Tibial artery (tissue), 4 donors: Measurements from ENCODE around the gene GCN1.
"Not testable (repeated sequence)": the region's sequence is repeated elsewhere in the genome, so short reads cannot be mapped to it uniquely, and the experiment has no call there.

ENCODE experiments used
- DNase-seq, 2 donors: peaks; one replicate each; pipeline ENCODE4 v3.0.0-alpha.2; 2019
- H3K27ac ChIP-seq, 2 donors: fragments of 200-600 bp; sonication (generic) in 1 of 2; 1 replicate in 1 of 2; 2 replicates in 1 of 2; pipeline ENCODE4 v1.5.1; 2018 to 2019; ENCODE audit warnings: mild to moderate bottlenecking in 1 of 2
- H3K27me3 ChIP-seq, 2 donors: fragments of 200-600 bp; sonication (generic) in 1 of 2; one replicate each; pipeline versions ENCODE4 v1.5.1 to v1.6.0; 2016 to 2019
- H3K36me3 ChIP-seq, 3 donors: fragments of 200-600 bp; sonication (generic) in 2 of 3; one replicate each; pipeline ENCODE4 v1.5.1; 2016 to 2019; ENCODE audit warnings: mild to moderate bottlenecking in 2 of 3
- H3K4me1 ChIP-seq, 4 donors: fragments of 200-600 bp; sonication (generic) in 2 of 4; 1 replicate in 3 of 4; 2 replicates in 1 of 4; pipeline ENCODE4 v1.5.1; 2016 to 2019
- H3K4me3 ChIP-seq, 2 donors: fragments of 200-600 bp; sonication (generic) in 1 of 2; 1 replicate in 1 of 2; 2 replicates in 1 of 2; pipeline ENCODE4 v1.5.1; 2018 to 2019; ENCODE audit warnings: mild to moderate bottlenecking in 2 of 2
- H3K9me3 ChIP-seq, 3 donors: fragments of 200-600 bp; sonication (generic) in 1 of 3; one replicate each; pipeline ENCODE4 v1.5.1; 2016 to 2019
- intact Hi-C: fragments of 100-400 bp; cut with DNase I; formaldehyde crosslinking; loops from one replicate; pipeline ENCODE4 v1.15.0; 2023; ENCODE audit warnings: low total_unique reads
- TF ChIP-seq, protein P1 (sequence below), 2 experiments: fragments of 200-600 bp in 1 of 2; fragments of 450-650 bp in 1 of 2; IDR thresholded peaks; one replicate each; pipeline ENCODE4 v1.5.1; 2017 to 2019; ENCODE audit warnings: antibody characterized with exemption in 2 of 2, mild to moderate bottlenecking in 1 of 2, moderate library complexity in 1 of 2

The GCN1 gene

DNA sequence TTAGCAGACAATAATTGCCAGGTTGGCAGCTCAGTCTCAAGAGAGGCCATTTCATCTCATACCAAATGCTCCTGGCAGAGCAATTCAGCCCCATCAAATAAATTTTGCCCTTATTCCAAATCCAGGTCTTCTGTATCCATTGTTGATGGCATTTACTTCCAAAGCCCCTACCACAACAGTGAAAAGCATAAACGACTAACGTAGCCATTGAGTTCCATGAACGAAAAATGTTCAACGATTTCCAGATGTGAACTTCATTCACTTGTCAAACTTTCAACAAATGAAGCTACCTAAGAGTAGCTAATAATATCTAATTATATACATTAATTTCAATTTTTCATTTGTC, 3.0 kb upstream of the GCN1 start:
- intact Hi-C loops: no loop called here
- H3K9me3 ChIP-seq: no peaks in the 10 kb centered on the region
- no peak overlapping the region for H3K4me3 ChIP-seq
- peaks cover 0 to 45% (median 39%) of the 10 kb centered on the region in 4 donors for H3K4me1 ChIP-seq
- TF ChIP-seq, protein P1, sequence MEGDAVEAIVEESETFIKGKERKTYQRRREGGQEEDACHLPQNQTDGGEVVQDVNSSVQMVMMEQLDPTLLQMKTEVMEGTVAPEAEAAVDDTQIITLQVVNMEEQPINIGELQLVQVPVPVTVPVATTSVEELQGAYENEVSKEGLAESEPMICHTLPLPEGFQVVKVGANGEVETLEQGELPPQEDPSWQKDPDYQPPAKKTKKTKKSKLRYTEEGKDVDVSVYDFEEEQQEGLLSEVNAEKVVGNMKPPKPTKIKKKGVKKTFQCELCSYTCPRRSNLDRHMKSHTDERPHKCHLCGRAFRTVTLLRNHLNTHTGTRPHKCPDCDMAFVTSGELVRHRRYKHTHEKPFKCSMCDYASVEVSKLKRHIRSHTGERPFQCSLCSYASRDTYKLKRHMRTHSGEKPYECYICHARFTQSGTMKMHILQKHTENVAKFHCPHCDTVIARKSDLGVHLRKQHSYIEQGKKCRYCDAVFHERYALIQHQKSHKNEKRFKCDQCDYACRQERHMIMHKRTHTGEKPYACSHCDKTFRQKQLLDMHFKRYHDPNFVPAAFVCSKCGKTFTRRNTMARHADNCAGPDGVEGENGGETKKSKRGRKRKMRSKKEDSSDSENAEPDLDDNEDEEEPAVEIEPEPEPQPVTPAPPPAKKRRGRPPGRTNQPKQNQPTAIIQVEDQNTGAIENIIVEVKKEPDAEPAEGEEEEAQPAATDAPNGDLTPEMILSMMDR (IDR thresholded peaks at IDR 0.05): no peak
- no peaks in the 10 kb centered on the region for H3K27me3 ChIP-seq
- H3K27ac ChIP-seq: no peak overlapping the region
- peaks cover 34 to 37% (median 36%) of the 10 kb centered on the region in 3 donors for H3K36me3 ChIP-seq
- no peak for DNase-seq

DNA sequence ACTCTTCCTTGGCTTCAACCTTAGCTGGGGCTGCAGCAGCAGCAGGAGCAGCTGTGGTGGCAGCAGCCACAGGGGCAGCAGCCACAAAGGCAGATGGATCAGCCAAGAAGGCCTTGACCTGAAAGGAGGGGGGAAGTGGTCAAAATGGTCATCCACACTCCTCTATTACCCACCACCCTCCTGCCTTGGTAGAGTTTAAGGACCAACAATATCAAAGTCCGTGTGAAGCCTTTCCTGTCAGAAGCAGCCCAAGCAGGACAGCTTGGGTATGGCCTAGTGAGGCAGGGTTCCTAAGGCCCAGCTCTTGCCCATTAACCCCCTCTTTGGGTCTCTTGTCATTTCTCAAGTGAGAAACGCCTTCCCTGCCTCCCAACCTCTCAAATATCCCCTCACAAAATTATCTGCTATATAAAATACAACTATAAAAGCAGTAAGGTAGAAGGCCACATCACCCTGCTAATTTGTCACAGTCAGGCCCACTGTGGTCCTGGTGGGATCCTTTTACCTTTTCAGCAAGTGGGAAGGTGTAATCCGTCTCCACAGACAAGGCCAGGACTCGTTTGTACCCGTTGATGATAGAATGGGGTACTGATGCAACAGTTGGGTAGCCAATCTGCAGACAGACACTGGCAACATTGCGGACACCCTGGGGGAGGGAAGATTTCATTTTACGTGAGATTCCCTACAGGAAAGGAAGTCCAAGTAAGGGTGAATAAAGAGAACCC, 2.5 kb upstream of the GCN1 start:
- intact Hi-C loops: not testable (repeated sequence)

DNA sequence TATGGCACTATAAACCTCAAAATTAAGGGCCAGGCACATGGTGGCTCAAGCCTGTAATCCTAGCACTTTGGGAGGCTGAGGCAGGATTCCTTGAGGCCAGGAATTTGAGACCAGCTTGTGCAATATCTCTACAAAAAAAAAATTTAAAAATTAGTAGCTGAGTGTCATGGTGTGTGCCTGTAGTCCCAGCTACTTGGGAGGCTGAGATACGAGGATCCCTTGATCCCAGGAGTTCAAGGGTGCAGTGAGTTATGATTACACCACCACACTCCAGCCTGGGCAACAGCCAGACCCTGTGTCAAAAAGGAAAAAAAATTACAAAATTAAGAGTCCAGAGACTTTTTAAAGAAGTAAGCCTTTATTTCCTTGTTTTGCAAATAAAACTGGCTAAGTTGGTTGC, 1.8 kb upstream of the GCN1 start:
- peaks cover 0 to 51% (median 39%) of the 10 kb centered on the region in 4 donors for H3K4me1 ChIP-seq
- no peak overlapping the region for H3K4me3 ChIP-seq
- H3K27ac ChIP-seq: no peak overlapping the region
- no peak for DNase-seq
- intact Hi-C loops: no loop called here
- TF ChIP-seq, protein P1 (IDR thresholded peaks at IDR 0.05): no peak
- H3K27me3 ChIP-seq: no peaks in the 10 kb centered on the region
- H3K36me3 ChIP-seq: peaks cover 34 to 38% (median 36%) of the 10 kb centered on the region in 3 donors
- H3K9me3 ChIP-seq: no peaks in the 10 kb centered on the region

More for the DNA sequence above, 2.5 kb upstream of the GCN1 start:
- Histone ChIP-seq H3K4me1 (peaks cover 0 to 49% (median 39%) of the 10 kb centered on the region in 4 donors), H3K36me3 (peaks cover 34 to 37% (median 36%) of the 10 kb centered on the region in 3 donors)
- not testable (repeated sequence) for H3K27ac ChIP-seq, H3K4me3 ChIP-seq, H3K9me3 ChIP-seq, H3K27me3 ChIP-seq, DNase-seq

DNA sequence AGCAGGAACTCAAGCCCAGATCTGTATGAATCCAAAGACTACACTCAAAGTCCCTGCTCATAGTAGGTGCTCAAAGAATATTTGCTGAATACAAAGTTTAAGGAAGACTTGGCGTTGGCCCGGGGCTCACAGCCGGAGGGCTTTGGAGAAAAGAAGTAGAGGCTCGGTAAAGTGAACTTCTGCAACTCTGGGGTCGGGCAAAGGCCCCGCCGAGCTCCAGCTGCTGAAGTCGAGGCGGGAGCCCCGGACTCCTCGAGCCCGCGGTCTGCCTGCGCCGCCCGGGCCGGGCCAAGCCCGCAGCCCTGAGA, 335 bp downstream of the GCN1 start:
- peaks cover 0 to 39% (median 27%) of the 10 kb centered on the region in 4 donors for H3K4me1 ChIP-seq
- DNase-seq: no peak
- H3K4me3 ChIP-seq: peak overlapping the region; percentile 81 to 90
- H3K27me3 ChIP-seq: no peaks in the 10 kb centered on the region
- peak overlapping the region; percentile 76 to 80 for H3K27ac ChIP-seq
- H3K36me3 ChIP-seq: peaks cover 42 to 55% (median 43%) of the 10 kb centered on the region in 3 donors
- TF ChIP-seq, protein P1 (IDR thresholded peaks at IDR 0.05): no peak
- intact Hi-C loops: no loop called here
- H3K9me3 ChIP-seq: no peaks in the 10 kb centered on the region

DNA sequence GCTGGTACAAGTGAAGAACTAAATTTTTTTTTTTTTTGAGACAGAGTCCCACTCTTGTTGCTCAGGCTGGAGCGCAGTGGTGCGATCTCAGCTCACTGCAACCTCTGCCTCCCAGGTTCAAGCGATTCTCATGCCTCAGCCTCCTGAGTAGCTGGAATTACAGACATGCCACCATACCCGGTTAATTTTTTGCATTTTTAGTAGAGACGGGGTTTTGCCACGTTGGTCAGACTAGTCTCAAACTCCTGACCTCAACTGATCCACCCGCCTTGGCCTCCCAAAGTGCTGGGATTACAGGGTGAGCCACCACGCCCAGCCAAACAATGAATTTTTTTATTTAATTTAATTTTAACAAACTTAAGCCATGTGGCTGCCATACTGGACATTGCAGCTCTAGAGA, 1.2 kb downstream of the GCN1 start:
- peaks cover 33 to 55% (median 40%) of the 10 kb centered on the region in 3 donors for H3K36me3 ChIP-seq
- intact Hi-C loops, H3K27ac ChIP-seq, DNase-seq, H3K9me3 ChIP-seq, H3K27me3 ChIP-seq: not testable (repeated sequence)
- H3K4me1 ChIP-seq: peaks cover 0 to 30% (median 21%) of the 10 kb centered on the region in 4 donors
- peak overlapping the region; percentile 81 to 90 for H3K4me3 ChIP-seq

DNA sequence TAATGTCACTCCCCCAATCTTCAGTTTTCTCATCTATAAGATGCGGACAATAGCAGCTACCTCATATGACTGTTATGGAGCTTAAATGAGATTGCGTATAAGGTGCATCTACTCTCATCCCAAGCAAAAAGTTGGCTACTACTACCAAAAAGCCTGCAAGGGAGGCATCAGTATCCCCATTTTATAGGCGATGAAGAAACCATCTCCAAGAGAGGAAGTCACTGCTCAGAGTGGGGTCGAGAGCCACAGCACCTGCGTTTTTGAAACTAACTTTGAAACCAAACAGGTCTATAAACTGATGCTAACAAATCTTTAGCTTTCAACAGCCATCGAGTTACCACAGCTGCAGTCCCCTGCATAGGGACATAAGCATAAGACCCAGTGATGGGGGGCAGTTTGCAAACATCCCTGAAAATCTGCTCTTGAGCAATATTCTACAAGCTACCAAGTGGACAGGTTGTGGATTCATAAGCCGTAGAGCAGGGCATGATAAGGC, 3.5 kb downstream of the GCN1 start:
- no peak overlapping the region for H3K4me3 ChIP-seq
- no peak for DNase-seq
- peaks cover 0 to 29% (median 21%) of the 10 kb centered on the region in 4 donors for H3K4me1 ChIP-seq
- no peak overlapping the region for H3K27ac ChIP-seq
- H3K27me3 ChIP-seq: no peaks in the 10 kb centered on the region
- H3K9me3 ChIP-seq: no peaks in the 10 kb centered on the region
- H3K36me3 ChIP-seq: peaks cover 26 to 55% (median 31%) of the 10 kb centered on the region in 3 donors
- TF ChIP-seq, protein P1 (IDR thresholded peaks at IDR 0.05): no peak
- intact Hi-C loops: no loop called here
